Umbilical cord (tissue), 2 donors: ENCODE data around the gene FTSJ1. TPM values are rescaled to one million over a fixed set of nuclear protein-coding genes. Genes with fewer than 3 reads are reported as not detected.
"Not testable (repeated sequence)": the region's sequence is repeated elsewhere in the genome, so short reads cannot be mapped to it uniquely, and the experiment has no call there.

Source experiments
- DNase-seq: peaks from one replicate; pipeline ENCODE4 v3.0.0-alpha.2; 2015; ENCODE audit warnings: low spot score
- total RNA-seq: library from RNA; depleted of rRNA; stranded (reverse); fragments of >200 nt; gene quantifications from one replicate; pipeline ENCODE4 v1.2.3, GENCODE V29; 2014; ENCODE audit warnings: low replicate concordance; ENCODE audit not compliant: insufficient read depth

Gene FTSJ1
- total RNA-seq, 1 donor from 2014 or later: 27.7 TPM

DNA sequence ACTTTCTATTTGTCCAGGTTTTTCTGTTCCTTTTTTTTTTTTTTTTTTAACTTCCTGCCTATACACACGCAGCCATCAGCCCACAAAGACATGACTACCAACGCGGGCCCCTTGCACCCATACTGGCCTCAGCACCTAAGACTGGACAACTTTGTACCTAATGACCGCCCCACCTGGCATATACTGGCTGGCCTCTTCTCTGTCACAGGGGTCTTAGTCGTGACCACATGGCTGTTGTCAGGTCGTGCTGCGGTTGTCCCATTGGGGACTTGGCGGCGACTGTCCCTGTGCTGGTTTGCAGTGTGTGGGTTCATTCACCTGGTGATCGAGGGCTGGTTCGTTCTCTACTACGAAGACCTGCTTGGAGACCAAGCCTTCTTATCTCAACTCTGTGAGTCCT is 47.7 kb downstream of the FTSJ1 start:
- no peak for DNase-seq

GRCh38 chrX:48525853-48526252 is 49.9 kb downstream of the FTSJ1 start:
- DNase-seq: not testable (repeated sequence)

GRCh38 chrX:48530736-48531135 is 54.7 kb downstream of the FTSJ1 start:
- DNase-seq: no peak

GRCh38 chrX:48531358-48531959 is 55.5 kb downstream of the FTSJ1 start:
- DNase-seq: no peak

GRCh38 chrX:48532161-48532560 is 56.2 kb downstream of the FTSJ1 start:
- DNase-seq: no peak

- DNase-seq: no peak
Observed at GRCh38 chrX:48533165-48533564, 57.2 kb downstream of the FTSJ1 start.

Other genes starting within 250 kb of the FTSJ1 start
- not detected for gene SSX1, start 220.8 kb upstream of the FTSJ1 start, total RNA-seq
- not detected for gene SSX3, start 119.5 kb upstream of the FTSJ1 start, total RNA-seq
- gene SSX4, start 92.7 kb upstream of the FTSJ1 start, total RNA-seq: not detected
- gene SSX4B, start 64.2 kb upstream of the FTSJ1 start, total RNA-seq: not detected
- 35.2 TPM for gene SLC38A5, start 5.9 kb upstream of the FTSJ1 start, total RNA-seq
- 1.7 TPM for gene PORCN, start 32.8 kb downstream of the FTSJ1 start, total RNA-seq
- 13.7 TPM for gene EBP, start 45.6 kb downstream of the FTSJ1 start, total RNA-seq
- 2.2 TPM for gene TBC1D25, start 63.5 kb downstream of the FTSJ1 start, total RNA-seq
- gene RBM3, start 98.3 kb downstream of the FTSJ1 start, total RNA-seq: 165 TPM
- 64.0 TPM for gene WDR13, start 121.3 kb downstream of the FTSJ1 start, total RNA-seq
- gene WAS, start 207.6 kb downstream of the FTSJ1 start, total RNA-seq: 0.48 TPM
- gene SUV39H1, start 220.5 kb downstream of the FTSJ1 start, total RNA-seq: 4.6 TPM